Mesothelial cell of epicardium (in vitro differentiated cells): ENCODE measurements around the gene KIAA0930. TPM values are rescaled to one million over a fixed set of nuclear protein-coding genes. Genes with fewer than 3 reads are reported as not detected.

Source experiments
- DNase-seq, 2 experiments: peaks; one replicate each; pipeline ENCODE4 v3.0.0; 2021; ENCODE audit warnings: low spot score in 2 of 2; ENCODE audit not compliant: unreplicated experiment in 2 of 2
- H3K27ac Mint-ChIP-seq: 2 replicates; pipeline ENCODE4 v1.8.0; 2021; ENCODE audit warnings: mixed read lengths
- H3K27me3 Mint-ChIP-seq: 2 replicates; pipeline ENCODE4 v1.8.0; 2021; ENCODE audit warnings: low read depth, mixed read lengths
- H3K36me3 Mint-ChIP-seq: 2 replicates; pipeline ENCODE4 v1.8.0; 2021; ENCODE audit warnings: mixed read lengths
- H3K4me1 Mint-ChIP-seq: 2 replicates; pipeline ENCODE4 v1.8.0; 2021; ENCODE audit warnings: mixed read lengths
- H3K4me3 Mint-ChIP-seq: 2 replicates; pipeline ENCODE4 v1.8.0; 2021; ENCODE audit warnings: mild to moderate bottlenecking, moderate library complexity, mixed read lengths
- H3K9me3 Mint-ChIP-seq: 2 replicates; pipeline ENCODE4 v1.8.0; 2021; ENCODE audit warnings: mixed read lengths
- CTCF ChIP-seq: fragments of 200-600 bp; sonication (generic); IDR thresholded peaks from one replicate; pipeline ENCODE4 v1.5.0; 2021; ENCODE audit warnings: antibody characterized with exemption; ENCODE audit not compliant: unreplicated experiment
- total RNA-seq: library from RNA; stranded (reverse); gene quantifications from 3 replicates; pipeline ENCODE4 v1.2.1, GENCODE V29; 2021

KIAA0930 gene
- total RNA-seq, 1 donor from 2014 or later: 31.1 TPM

DNA sequence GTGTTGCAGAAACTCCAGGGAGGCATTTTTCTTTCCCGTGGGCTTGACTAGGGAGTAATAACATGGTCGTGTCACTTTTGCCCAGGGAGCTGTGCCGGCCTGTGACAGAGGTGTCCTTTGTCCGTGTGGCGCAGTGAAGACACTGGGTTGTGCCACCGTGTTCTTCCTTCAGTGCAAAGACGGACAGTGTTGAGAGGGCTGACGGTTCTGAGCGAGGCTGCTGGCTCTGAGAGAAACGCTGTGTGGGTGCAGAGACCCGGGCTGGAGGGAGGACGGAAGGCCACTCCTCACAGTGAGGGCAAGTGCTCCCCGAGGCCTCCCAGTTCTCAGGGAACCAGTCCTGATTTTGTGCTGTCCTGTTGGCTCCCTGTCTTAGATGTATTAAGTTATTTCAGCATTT is 56.7 kb downstream of the KIAA0930 start:
- TF ChIP-seq CTCF: no peak
- no peak for DNase-seq
- Mint-ChIP-seq H3K9me3 (no peaks in the 10 kb centered on the region), H3K27me3 (no peaks in the 10 kb centered on the region), H3K4me3 (no peak overlapping the region), H3K36me3 (peaks cover 38% of the 10 kb centered on the region), H3K4me1 (no peaks in the 10 kb centered on the region), H3K27ac (no peak overlapping the region)

- no peak for TF ChIP-seq CTCF
- no peaks in the 10 kb centered on the region for H3K9me3 Mint-ChIP-seq
- no peak for DNase-seq
- no peaks in the 10 kb centered on the region for H3K27me3 Mint-ChIP-seq
- no peaks in the 10 kb centered on the region for H3K4me1 Mint-ChIP-seq
- H3K36me3 Mint-ChIP-seq: peaks cover 40% of the 10 kb centered on the region
- no peak overlapping the region for H3K4me3 Mint-ChIP-seq
- no peak overlapping the region for H3K27ac Mint-ChIP-seq
These were observed 58.9 kb downstream of the KIAA0930 start for GRCh38 chr22:45181766-45182165.

GRCh38 chr22:45181240-45181639 is 59.5 kb downstream of the KIAA0930 start:
- H3K4me3 Mint-ChIP-seq: no peak overlapping the region
- no peak for TF ChIP-seq CTCF
- H3K27ac Mint-ChIP-seq: no peak overlapping the region
- H3K36me3 Mint-ChIP-seq: peaks cover 43% of the 10 kb centered on the region
- no peaks in the 10 kb centered on the region for H3K4me1 Mint-ChIP-seq
- H3K9me3 Mint-ChIP-seq: no peaks in the 10 kb centered on the region
- H3K27me3 Mint-ChIP-seq: no peaks in the 10 kb centered on the region
- DNase-seq: no peak

- no peak overlapping the region for H3K27ac Mint-ChIP-seq
- H3K9me3 Mint-ChIP-seq: no peaks in the 10 kb centered on the region
- no peak overlapping the region for H3K4me3 Mint-ChIP-seq
- peaks cover 42% of the 10 kb centered on the region for H3K36me3 Mint-ChIP-seq
- no peaks in the 10 kb centered on the region for H3K4me1 Mint-ChIP-seq
- H3K27me3 Mint-ChIP-seq: no peaks in the 10 kb centered on the region
- TF ChIP-seq CTCF: no peak
- no peak for DNase-seq
These were observed 60.5 kb downstream of the KIAA0930 start for GRCh38 chr22:45180146-45180679.

DNA sequence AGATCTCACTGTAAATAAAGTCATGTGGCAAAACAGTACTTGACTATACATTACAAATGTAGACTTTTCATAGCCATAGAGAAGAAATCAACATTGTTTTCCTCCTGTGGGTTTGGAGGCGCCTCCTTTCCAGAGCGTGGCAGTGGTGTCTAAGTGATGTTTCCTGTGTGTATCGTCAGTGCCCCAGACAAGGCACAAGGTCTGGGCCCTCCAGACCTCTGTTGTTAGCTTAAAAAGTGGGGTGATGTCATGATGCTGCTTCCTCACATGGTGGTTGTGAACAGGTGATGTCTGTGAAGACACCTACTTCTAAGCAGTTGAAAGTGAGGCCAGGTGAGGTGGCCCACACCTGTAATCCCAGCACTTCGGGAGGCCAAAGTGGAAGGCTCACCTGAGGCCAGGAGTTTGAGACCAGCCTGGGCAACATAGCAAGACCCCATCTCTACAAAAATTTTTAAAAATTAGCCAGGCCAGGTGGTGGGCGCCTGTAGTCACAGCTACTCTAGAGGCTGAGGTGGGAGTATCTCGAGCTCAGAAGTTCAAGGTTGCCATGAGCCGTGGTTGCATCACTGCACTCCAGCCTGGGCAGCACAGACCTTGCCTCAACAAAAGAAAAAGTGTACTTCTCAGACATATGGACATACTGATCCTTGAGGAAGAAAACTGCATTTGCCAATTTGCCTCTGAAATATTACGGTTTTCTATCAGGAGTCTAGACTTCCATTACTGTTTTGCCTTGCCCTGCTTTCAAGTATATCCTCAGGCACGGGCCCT is 61.2 kb downstream of the KIAA0930 start:
- Mint-ChIP-seq H3K4me3 (no peak overlapping the region), H3K4me1 (no peaks in the 10 kb centered on the region), H3K27me3 (no peaks in the 10 kb centered on the region), H3K27ac (no peak overlapping the region), H3K9me3 (no peaks in the 10 kb centered on the region), H3K36me3 (peaks cover 38% of the 10 kb centered on the region)
- DNase-seq: no peak
- TF ChIP-seq CTCF: no peak
